Measurements from ENCODE around the gene RUBCNL. TPM values are rescaled to one million over a fixed set of nuclear protein-coding genes. Genes with fewer than 3 reads are reported as not detected.

Gene RUBCNL
- total RNA-seq, 3 donors from 2014 or later (not counting 1 experiment from before 2014, with no cell fraction given), result 1.6 to 2.3 (median 2.1) TPM

GRCh38 chr13:46296115-46296822, 90.8 kb downstream of the RUBCNL start:
- Histone ChIP-seq H3K4me1 (ENCODE audit: control insufficient read depth, insufficient read depth, low read length) (peaks cover 29% of the 10 kb centered on the region), H3K27me3 (ENCODE audit: control insufficient read depth, insufficient read depth, low read length) (no peaks in the 10 kb centered on the region), H3K36me3 (ENCODE audit: control insufficient read depth, insufficient read depth, low read length) (no peaks in the 10 kb centered on the region), H3K9me3 (ENCODE audit: control insufficient read depth, insufficient read depth, low read length) (no peaks in the 10 kb centered on the region), H3K27ac (ENCODE audit: low read length) (peak overlapping the region; percentile 83), H3K4me3 (ENCODE audit: low read length) (no peak overlapping the region)
- WGBS (ENCODE audit: insufficient coverage), result 41% methylated on average over 3 of the region's 3 CpGs
- ATAC-seq (peak; percentile 61 to 73 (median 67)), DNase-seq (peak in 1 of 2 donors; percentile 76)
- Mint-ChIP-seq H3K27me3 (ENCODE audit: low read depth in 2 of 2) (no peaks in the 10 kb centered on the region), H3K9me3 (no peaks in the 10 kb centered on the region), H3K4me3 (peak overlapping the region; percentile 79), H3K36me3 (no peaks in the 10 kb centered on the region), H3K4me1 (peaks cover 39 to 40% of the 10 kb centered on the region in 2 donors), H3K27ac (peak overlapping the region; percentile 88 to 97)
- intact Hi-C loops (cut with micrococcal nuclease), result loop anchor here (1.0 to 5.0 kb wide), 6 partner anchors 8 to 879 kb away; partner anchors contain the start of genes LCP1 and SLC25A30
- TF ChIP-seq CTCF (IDR thresholded peaks at IDR 0.05), result no peak

- H3K4me3 Mint-ChIP-seq, result peak overlapping the region; percentile 79
- peak; percentile 68 to 92 for DNase-seq
- no peaks in the 10 kb centered on the region for H3K36me3 ChIP-seq (ENCODE audit: control insufficient read depth, insufficient read depth, low read length)
- no peaks in the 10 kb centered on the region for H3K27me3 ChIP-seq (ENCODE audit: control insufficient read depth, insufficient read depth, low read length)
- H3K4me1 Mint-ChIP-seq, result peaks cover 39 to 40% of the 10 kb centered on the region in 2 donors
- H3K36me3 Mint-ChIP-seq, result no peaks in the 10 kb centered on the region
- H3K27ac ChIP-seq (ENCODE audit: low read length), result peak overlapping the region; percentile 83
- H3K4me3 ChIP-seq (ENCODE audit: low read length), result no peak overlapping the region
- peaks cover 29% of the 10 kb centered on the region for H3K4me1 ChIP-seq (ENCODE audit: control insufficient read depth, insufficient read depth, low read length)
- H3K9me3 ChIP-seq (ENCODE audit: control insufficient read depth, insufficient read depth, low read length), result no peaks in the 10 kb centered on the region
- H3K9me3 Mint-ChIP-seq, result no peaks in the 10 kb centered on the region
- intact Hi-C loops (cut with micrococcal nuclease), result loop anchor here (1.0 to 5.0 kb wide), 7 partner anchors 9 to 878 kb away; partner anchors contain the start of genes LCP1 and SLC25A30
- no peaks in the 10 kb centered on the region for H3K27me3 Mint-ChIP-seq (ENCODE audit: low read depth in 2 of 2)
- TF ChIP-seq CTCF (IDR thresholded peaks at IDR 0.05), result no peak
- WGBS (ENCODE audit: insufficient coverage), result 1% methylated on average over 7 of the region's 7 CpGs
- peak overlapping the region; percentile 88 to 97 for H3K27ac Mint-ChIP-seq
- peak; percentile 80 to 94 (median 91) for ATAC-seq
Observed at GRCh38 chr13:46295491-46296114, 91.4 kb downstream of the RUBCNL start.

DNA sequence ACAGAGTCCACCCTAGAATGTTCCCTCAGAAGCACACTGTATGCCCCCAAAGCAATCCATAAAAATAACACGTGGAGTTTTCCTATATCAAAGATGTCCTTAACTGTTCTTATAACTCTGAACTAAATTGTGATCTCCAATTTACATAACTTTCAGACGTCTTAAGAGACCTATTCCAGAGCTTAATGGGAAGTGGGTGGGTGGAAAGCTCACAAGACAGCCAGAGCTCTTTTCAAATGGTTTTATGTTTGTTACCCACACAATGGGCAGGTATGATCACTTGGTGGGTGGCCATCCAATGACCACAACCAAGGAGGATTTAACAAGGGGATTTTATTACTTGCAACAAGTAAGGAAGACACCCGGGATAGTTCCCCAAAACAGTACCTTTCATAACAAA, 93.6 kb downstream of the RUBCNL start:
- H3K27me3 ChIP-seq (ENCODE audit: control insufficient read depth, insufficient read depth, low read length), result no peaks in the 10 kb centered on the region
- peaks cover 32 to 37% of the 10 kb centered on the region in 2 donors for H3K4me1 Mint-ChIP-seq
- no peak for ATAC-seq
- H3K27ac Mint-ChIP-seq, result peak overlapping the region; percentile 0 to 26
- no peaks in the 10 kb centered on the region for H3K36me3 ChIP-seq (ENCODE audit: control insufficient read depth, insufficient read depth, low read length)
- H3K9me3 Mint-ChIP-seq, result no peaks in the 10 kb centered on the region
- H3K27me3 Mint-ChIP-seq (ENCODE audit: low read depth in 2 of 2), result no peaks in the 10 kb centered on the region
- H3K9me3 ChIP-seq (ENCODE audit: control insufficient read depth, insufficient read depth, low read length), result no peaks in the 10 kb centered on the region
- H3K27ac ChIP-seq (ENCODE audit: low read length), result no peak overlapping the region
- no peaks in the 10 kb centered on the region for H3K36me3 Mint-ChIP-seq
- intact Hi-C loops (cut with micrococcal nuclease), result no loop called here
- DNase-seq, result no peak
- peak overlapping the region; percentile 26 for H3K4me3 Mint-ChIP-seq
- TF ChIP-seq CTCF (IDR thresholded peaks at IDR 0.05), result no peak
- peaks cover 29% of the 10 kb centered on the region for H3K4me1 ChIP-seq (ENCODE audit: control insufficient read depth, insufficient read depth, low read length)
- no peak overlapping the region for H3K4me3 ChIP-seq (ENCODE audit: low read length)
- 88% methylated on average over 2 of the region's 3 CpGs for WGBS (ENCODE audit: insufficient coverage)

Other genes with a start within 250 kb of the RUBCNL start
- 1,000 to 10,000 TPM; 1,088 to 1,116 (median 1,113) TPM for gene LCP1, start 205.1 kb downstream of the RUBCNL start, total RNA-seq
- gene LRRC63, start 175.3 kb downstream of the RUBCNL start, total RNA-seq, result under 1 TPM; 0.32 to 0.95 (median 0.40) TPM
- gene LRCH1, start 165.9 kb upstream of the RUBCNL start, total RNA-seq, result 10 to 100 TPM; 23.7 to 32.2 (median 29.6) TPM

Measured in natural killer cell (primary cell).